Transverse colon (tissue), 3 donors: ENCODE measurements around the gene GIPR.
A peak's percentile ranks its signal among the peaks of the same experiment; 100 is the strongest.

ENCODE experiments used
- CTCF ChIP-seq, 5 experiments: fragments of 200-600 bp in 3 of 5; fragments of 450-650 bp in 2 of 5; sonication (generic) in 3 of 5; IDR thresholded peaks; 1 replicate in 2 of 5; 2 replicates in 3 of 5; pipeline ENCODE4 v1.5.1; 2016 to 2017; ENCODE audit warnings: antibody characterized with exemption in 5 of 5, inconsistent platforms in 3 of 5, mild to moderate bottlenecking in 2 of 5, moderate library complexity in 1 of 5
- EP300 ChIP-seq: sonication (generic); formaldehyde crosslinking; IDR thresholded peaks from one replicate; pipeline ENCODE4 v1.6.1; 2017; ENCODE audit warnings: antibody characterized with exemption, low read depth

GRCh38 chr19:45681391-45682015, 13.5 kb downstream of the GIPR start:
- TF ChIP-seq CTCF (IDR thresholded peaks at IDR 0.05), result peak; percentile 93 to 99 (median 97)
- TF ChIP-seq EP300, result no peak
